ENCODE measurements around the gene SS18L1.

The SS18L1 gene

GRCh38 chr20:62120990-62121775 is 22.4 kb upstream of the SS18L1 start:
- DNase-seq, result peak; percentile 58

GRCh38 chr20:62121776-62122653 is 21.6 kb upstream of the SS18L1 start, which contains the start of gene LSM14B:
TSS of gene LSM14B (plus strand) at chr20:62122475. CDS start at chr20:62122667, 192 bp downstream.
- DNase-seq, result peak; percentile 96

DNA sequence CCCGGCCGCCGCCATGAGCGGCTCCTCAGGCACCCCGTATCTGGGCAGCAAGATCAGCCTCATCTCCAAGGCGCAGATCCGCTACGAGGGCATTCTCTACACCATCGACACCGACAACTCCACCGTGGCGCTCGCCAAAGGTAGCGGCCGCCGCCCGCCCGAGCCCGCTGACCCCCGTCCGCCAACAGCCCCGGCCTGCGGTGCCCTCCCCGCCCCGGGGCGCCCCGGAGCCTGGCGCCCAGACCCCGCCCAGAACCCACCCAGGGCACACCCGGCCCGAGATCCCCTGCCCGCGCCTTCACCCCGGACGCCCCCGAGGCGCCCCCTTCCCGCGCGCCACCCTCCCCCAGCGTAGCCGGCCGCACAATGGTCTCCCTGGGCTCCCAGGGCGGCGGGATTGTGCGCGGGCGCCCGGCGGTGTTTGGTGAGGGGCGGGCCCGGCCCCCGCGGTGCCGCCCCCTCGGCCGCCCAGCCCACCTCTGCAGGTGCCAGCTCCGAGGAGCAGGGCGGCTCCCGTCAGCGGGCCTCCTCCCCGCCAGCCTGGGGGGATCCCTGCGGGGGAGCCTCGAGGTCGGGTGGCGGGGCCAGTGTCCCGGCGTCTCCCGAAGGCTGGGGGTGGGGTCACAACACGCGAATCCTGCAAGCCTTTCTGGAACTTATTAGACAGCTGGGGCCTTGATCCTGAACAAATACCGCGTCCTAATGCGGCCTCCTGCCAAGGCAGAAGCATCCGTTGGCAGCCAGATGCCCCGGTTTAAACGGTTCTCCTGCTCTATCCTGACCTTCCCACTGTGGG is 20.7 kb upstream of the SS18L1 start:
- DNase-seq, result peak; percentile 20

GRCh38 chr20:62123450-62124118 is 20.0 kb upstream of the SS18L1 start:
- DNase-seq, result no peak

GRCh38 chr20:62126141-62126540 is 17.4 kb upstream of the SS18L1 start:
- DNase-seq, result no peak

DNA sequence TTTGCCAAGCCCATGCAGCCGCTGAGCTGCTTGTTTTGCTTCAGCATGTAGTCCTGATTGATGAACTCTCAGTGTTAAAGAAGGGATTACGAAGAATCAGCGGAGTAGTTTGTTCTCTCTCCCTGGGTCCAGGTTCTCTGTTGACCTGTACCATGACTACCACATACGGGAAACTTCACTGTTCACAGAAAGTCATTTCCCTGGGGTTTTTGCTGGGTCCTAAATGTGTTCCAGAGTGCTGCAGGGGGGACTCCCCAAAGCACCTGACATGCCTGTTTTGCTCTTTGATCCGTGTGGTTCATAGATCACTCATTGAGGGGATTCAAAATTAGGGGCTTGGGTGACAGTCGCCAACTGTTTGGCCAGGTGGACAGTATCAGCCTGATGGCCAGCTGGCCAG is 15.8 kb upstream of the SS18L1 start:
- no peak for DNase-seq

DNA sequence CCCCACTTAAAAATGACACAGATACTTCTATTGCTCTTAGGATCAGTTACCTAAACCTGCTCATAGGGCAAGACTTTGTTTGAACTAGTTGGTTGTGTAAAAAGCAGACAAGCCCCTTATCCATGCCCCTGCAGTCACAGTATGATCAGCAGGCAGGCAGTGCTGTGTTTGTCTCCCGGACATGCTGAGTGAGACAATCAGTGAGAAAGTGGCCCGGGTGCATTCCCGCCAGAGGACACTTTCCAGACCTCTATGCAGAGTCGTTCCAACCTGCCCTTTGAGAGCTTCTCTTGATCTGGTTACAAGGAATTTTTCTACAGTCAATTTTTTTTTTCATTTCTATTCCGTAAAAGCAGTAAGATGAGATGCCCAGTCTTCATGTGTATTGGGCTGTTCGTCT is 15.1 kb upstream of the SS18L1 start:
- DNase-seq, result no peak

GRCh38 chr20:62129731-62130531 is 13.6 kb upstream of the SS18L1 start:
- DNase-seq, result no peak

GRCh38 chr20:62131560-62132320 is 11.8 kb upstream of the SS18L1 start:
- DNase-seq, result no peak

DNA sequence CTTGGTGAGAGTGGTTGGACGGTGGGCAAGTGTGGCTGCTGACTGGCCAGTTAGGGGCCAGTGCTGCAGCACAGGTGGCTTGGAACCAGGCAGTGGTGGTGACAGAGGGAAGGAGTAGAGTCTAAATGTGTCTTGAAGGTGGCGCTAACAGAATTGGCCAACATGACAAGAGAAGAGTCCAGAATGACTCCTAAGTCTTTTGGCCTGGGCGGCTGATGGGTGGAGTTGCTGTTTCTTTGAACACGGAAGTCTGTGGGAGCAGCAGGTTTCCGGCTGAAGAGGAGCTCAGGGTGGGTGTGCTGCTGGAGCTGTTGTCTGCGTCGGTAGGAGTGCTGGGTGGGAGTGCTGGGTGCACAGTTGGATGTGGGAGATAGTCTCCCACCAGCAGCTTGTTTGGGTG is 11.1 kb upstream of the SS18L1 start:
- no peak for DNase-seq

DNA sequence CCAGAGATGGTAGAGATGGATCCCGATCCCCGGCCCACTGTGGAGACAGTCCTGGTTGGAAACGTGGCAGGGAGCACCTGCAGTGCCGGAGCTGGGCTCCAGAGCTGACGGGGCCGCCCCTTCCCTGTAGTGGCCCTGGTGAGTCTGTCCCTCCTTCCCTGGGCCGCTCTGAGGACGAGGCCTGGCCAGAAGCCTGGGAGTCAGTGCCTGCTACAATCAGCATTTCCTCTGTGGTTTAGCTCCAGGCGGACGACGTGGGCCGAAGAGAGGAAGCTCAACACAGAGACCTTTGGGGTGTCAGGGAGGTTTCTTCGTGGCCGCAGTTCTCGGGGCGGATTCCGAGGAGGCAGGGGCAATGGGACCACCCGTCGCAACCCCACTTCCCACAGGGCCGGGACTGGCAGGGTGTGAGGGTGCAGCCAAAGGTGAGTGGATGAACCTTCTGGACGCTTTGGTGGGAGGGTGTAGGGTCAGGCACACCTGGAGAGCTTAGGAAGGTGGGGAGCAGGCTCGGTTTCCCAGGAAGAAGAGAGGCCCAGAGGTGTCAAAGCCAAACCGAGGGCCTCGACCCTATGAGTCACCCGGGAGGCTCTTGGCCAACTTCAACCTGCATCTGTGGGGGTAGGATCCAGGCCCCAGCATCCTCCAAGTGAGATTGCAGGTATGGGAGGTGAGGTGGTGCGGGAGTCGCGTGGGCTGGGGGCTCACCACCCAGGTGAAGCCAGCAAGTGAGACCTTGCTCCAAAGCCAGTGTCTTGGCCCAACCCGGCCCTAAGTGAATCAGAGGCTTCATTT is 10.3 kb upstream of the SS18L1 start:
- no peak for DNase-seq

DNA sequence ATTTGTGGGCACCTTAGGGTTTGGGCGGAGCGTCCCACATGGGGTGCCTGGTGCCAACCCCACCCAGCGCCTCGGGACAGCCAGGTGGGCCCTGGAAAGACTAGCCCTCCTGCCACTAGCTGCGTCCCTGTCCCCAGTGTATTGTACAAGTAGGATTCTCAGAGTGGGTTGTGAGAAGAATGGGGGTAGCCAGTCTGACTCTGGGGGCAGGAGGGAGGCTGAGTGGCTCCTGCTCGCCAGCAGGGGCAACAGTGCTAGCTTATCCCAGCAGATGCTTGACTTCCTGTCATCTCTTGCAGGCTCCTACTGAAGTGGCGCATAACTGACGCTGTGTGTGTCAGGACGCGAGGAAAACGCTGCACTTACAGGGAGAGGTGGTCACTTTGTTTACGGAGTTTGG is 9.7 kb upstream of the SS18L1 start:
- DNase-seq, result no peak

- DNase-seq, result no peak
Measured at GRCh38 chr20:62134735-62135231, 8.8 kb upstream of the SS18L1 start.

- no peak for DNase-seq
Measured at GRCh38 chr20:62135573-62136266, 7.8 kb upstream of the SS18L1 start.

- DNase-seq, result peak; percentile 59
Measured at GRCh38 chr20:62136283-62137091, 7.1 kb upstream of the SS18L1 start.

GRCh38 chr20:62137092-62137384 is 6.5 kb upstream of the SS18L1 start:
- no peak for DNase-seq

GRCh38 chr20:62137478-62138203 is 5.9 kb upstream of the SS18L1 start:
- DNase-seq, result no peak

DNA sequence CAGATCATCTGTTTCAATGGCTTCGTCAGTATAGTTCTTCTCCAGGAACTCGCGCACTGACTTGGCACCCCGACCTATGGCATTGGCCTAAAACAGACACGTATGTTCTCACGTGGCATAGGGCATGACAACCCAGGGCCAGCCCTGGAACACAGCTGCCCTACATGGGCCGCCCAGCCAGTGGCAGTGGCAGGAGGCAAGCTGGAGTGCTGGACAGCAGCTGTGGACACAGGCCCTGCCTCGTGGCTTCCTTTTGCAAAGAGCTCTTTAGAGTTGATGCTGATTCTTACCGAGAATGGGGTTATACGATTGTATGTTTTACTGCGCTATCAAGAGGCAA is 5.4 kb upstream of the SS18L1 start:
- DNase-seq, result no peak

Measured in HCEC 1CT (cell line).